Activated CD8-positive, alpha-beta memory T cell treated with anti-CD3 and anti-CD28 coated beads, Interleukin-2, amount 50 U/mL, for 24 hours (primary cell): ENCODE results near the gene GAL.
"Not testable (repeated sequence)": the region's sequence is repeated elsewhere in the genome, so short reads cannot be mapped to it uniquely, and the experiment has no call there.

Experiments
- DNase-seq: peaks from one replicate; pipeline ENCODE4 v3.0.0-alpha.2; 2020; ENCODE audit errors: extremely low read depth

GAL gene, protein sequence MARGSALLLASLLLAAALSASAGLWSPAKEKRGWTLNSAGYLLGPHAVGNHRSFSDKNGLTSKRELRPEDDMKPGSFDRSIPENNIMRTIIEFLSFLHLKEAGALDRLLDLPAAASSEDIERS

DNA sequence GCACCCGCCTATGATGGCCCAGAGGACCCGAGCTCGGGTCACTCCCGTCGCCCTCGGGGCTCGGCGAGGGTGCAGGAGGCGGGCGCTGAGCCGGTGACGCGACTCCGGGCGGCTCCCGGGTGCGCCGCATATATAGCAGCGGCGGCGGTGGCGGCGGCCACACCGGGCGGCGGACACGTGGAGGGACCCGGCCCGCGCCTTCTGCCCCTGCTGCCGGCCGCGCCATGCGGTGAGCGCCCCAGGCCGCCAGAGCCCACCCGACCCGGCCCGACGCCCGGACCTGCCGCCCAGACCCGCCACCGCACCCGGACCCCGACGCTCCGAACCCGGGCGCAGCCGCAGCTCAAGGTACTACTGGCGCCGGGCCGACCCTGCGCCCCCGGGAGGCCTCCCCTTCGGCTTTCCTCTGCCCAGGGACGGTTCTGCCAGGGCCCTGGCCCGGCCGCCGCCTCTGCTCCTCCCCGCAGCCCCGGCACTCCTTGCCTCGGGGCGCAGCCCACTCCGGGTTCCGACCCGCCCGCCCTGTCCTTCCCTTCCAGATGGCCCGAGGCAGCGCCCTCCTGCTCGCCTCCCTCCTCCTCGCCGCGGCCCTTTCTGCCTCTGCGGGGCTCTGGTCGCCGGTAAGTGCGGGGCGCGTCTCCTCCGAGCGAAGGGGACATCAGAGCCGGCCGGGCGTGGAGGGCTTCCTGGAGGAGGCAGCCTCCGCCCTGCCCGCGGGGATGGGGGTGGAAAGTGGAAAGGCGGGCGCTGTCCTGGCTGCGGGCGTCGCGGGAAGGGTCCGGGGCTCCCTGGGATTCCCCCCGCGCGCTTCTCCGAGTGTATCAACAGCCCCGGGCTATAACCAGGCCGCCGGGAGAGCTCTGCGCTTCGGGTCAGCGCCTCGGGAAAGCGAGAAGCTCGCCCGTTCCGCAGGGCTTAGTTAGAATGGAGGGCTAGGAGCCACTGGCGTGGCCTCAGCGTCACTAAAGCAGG lies at the start of gene GAL:
Gene GAL, plus strand, starts transcription at position 160 of the 972 bp plus-strand sequence. Its CDS starts 380 bp downstream, at position 540.
- DNase-seq, result no peak

DNA sequence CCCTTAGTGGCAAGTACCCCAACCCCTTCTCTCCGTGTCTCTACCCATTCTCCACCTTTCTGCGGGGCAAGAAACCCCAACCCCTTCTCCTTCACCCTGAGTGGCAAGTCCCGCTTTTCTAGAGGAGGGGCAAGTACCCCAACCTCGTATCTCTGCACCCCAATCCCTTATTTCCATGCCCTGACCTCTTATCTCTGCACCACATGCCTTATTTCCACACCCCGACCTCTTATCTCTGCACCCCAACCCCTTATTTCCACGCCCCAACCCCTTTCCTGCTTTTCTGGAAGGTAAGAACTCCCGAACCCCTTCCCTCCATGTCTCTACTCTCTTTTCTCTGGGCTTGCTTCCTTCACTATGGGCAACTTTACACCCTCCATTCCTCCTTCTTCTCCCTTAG lies 49.7 kb upstream of the GAL start:
- DNase-seq, result not testable (repeated sequence)

DNA sequence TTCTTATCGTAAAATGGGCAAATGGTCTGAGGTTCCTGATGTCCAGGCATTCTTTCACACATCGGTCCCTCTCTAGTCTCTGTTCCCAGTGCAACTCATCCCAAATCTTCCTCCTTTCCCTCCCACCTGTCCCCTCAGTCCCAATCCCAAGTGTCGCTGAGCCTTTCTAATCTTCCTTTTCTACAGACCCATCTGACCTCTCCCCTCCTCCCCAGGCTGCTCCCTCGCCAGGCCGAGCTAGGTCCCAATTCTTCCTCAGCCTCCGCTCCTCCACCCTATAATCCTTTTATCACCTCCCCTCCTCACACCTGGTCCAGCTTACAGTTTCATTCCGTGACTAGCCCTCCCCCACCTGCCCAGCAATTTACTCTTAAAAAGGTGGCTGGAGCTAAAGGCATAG lies 49.2 kb upstream of the GAL start:
- not testable (repeated sequence) for DNase-seq

DNA sequence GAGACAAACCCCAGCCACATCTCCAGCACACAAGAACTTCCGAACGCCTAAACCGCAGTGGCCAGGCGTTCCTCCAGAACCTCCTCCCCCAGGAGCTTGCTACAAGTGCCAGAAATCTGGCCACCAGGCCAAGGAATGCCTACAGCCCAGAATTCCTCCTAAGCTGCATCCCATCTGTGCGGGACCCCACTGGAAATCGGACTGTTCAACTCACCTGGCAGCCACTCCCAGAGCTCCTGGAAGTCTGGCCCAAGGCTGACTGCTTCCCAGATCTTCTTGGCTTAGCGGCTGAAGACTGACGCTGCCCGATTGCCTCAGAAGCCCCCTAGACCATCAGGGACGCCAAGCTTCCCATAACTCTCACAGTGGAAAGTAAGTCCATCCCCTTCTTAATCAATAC lies 48.5 kb upstream of the GAL start:
- not testable (repeated sequence) for DNase-seq

DNA sequence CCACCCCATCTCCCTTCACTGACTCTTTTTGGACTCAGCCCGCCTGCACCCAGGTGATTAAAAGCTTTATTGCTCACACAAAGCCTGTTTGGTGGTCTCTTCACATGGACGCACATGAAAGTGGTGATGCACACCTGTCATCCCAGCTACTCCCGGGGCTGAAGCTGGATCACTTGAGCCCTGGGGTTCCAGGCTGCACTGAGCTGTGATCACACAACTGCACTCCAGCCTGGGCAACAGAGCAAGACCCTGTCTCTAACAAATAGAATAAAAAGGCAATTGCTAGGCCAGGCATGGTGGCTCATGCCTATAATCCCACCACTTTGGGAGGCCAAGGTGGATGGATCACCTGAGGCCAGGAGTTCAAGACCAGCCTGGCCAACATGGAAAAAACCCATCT lies 45.0 kb upstream of the GAL start:
- not testable (repeated sequence) for DNase-seq

DNA sequence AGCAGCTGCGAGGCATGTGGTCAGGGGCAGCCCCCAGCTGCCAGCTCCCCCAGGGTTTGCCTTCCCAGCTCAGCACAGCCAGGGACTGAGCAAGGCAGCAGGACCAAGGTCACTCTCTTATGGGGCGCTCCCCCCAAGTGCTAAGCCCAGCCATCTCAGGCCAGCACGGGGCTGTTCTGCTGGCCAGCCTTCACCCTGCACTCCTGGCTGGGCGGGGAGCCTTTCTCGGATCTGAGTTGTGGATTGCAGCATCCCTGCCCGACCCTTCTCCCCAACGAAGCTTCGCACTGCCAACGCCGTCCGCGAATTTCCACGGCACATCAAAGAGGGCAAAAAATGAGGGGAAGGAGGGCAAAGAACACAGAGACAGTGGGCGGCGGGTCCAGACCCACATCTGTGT lies 42.5 kb upstream of the GAL start:
- no peak for DNase-seq

DNA sequence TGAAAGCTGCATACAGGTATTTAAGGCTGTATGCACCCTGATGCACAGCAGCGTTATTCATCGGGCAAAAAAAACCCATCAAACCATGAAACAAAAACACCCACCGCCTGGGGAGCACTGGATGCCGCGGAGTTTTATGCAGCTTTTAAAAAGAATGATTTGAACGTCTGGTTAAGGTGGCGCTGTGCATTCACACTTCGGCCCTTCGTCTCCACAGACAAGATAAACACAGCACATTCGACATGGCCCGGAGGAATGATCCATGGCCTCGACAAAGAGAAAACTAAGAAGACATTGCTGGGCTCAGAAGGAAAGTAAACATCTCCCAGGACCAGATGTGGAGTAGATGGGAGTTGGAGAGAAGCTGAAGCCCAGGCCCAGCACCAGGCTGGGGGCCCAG lies 40.8 kb upstream of the GAL start:
- DNase-seq, result no peak

DNA sequence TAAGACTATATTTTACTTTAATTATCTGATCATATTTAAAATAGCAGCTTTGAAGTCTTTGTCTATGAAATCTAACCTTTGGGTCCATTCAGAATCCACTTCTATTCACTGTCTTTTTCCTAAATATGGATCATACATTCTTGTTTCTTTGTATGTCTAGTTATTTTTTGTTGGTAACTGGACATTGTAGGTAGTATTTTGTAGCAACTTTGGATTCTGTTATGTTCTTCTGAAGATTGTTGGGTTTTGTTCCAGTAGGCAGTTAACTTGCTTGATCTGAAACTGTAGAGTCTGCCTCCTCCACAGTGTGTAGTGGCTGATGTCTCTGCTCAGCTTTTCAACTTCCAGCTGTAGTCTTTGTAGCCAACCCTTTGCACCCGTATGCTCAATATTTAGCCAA lies 37.5 kb upstream of the GAL start:
- no peak for DNase-seq

DNA sequence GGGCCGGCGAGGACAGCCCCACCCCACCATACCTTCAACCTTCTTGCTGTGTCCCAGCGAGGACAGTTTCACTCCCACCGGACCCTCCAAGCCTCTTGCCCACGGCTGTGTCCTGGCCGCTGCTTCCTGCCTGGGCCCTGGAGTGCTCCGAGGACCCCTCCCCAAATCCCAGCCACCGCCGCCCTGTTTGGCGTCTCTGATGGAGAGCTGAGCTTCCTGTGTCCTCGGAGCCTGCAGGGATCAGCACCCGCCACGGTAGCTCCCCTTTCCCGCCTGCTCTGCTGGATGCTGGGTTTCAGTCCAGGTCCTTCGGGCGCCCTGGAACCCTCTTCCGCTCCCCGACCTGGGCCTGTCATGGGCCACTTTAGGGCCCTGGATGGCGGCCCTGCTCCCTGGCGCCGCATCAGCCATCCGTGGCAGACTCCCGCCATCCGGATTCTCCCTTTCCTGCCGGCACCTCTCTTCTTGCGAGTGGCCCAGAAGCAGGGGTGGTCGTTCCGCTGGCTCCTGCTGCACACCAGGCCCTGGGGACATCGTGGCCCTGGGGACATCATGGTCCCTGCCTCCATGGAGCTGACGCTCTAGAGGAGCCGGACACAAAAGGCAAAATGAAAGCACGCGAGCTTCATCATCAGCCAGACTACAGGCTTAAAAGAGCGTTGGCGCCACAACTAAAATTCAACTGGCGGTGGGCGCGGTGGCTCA lies 34.3 kb upstream of the GAL start:
- no peak for DNase-seq

DNA sequence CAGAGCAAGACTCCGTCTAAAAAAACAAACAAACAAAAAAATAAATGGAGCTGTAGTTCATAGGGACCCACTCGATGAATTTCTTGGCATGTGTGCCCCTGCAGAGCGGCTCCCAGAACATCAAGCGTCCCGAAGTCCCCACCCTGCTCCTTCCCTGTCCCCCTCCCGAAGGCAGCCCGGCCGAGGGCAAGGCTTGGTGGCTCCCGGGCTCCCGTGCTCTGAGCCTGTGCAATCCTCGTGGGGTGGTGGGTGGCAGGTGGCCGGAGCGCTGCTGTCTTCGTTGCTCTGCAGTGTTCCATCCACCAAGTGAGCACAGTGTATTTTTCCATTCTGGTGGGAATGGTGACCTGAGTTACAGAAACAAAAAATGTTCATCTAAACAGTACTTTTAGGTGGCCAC lies 33.5 kb upstream of the GAL start:
- no peak for DNase-seq

DNA sequence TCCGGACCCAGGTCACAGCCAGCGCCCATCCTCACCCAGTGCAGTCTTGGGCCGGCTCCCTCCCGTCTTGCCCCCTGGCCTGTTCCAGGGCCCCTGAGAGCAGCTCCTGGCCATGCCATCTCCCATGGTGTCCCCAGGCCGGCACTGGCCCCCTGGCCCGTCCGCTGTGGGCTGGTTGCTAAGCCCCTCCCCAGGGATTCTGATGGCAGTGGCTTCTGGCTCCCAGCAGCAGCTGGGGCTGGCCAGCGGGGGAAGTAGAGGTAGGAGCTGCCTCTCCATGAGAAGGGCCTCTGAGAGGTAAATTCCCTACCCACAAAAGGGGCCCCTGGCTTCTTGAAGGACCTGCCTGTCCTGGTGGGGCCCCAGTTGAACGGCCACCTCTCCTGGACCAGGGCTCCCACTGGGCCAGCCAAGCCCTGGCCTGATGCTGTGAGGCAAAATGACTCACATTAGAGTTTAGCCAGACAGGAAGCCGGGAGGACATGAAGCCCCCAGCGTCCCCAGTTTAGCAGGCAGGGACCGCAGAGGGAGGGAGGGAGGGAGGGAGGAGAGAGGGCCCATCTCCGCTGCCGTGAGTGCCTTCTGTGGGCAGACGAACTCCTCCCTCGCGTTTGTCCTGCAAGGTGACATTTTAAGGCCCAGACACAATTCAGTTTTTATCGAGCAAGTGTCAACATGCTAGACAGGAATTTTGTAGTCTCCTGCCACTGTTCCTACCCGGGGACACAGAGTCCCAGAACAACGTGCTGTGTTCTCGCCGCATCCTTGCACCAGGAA lies 32.9 kb upstream of the GAL start:
- DNase-seq, result no peak

DNA sequence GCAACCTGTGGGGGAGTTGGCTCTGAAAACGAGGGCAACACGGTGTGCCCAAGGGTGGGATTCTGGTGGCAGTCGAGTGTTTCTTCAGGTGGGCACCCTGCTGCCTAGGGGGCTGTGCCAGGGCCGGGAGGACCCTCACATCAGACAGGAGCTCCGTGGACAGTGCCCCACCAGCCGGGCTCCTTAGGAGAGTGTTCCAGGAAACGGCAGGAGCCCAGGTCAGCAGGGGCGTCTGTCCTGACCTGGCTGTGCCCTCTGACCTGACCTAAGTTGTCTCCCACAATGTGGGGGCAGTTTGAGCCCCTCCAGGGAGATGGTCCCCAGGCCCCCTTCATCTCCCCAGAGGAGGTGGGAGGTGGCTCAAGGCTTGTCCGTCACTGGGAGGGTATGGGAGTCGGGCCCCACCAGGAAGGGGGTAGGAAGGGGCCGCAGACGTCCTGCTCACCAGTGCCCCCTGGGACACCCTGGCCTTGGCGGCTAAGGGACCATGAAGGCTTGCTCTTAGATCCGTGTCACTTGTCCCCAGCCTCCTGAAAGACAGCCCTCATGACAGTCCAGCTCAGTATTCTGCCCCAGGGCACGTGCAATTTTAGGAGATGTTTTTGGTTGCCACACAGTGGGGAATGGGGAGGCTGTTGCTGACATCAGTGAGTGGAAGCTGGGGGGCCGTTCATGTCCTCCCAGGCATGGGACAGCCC lies 32.2 kb upstream of the GAL start:
- DNase-seq, result no peak

DNA sequence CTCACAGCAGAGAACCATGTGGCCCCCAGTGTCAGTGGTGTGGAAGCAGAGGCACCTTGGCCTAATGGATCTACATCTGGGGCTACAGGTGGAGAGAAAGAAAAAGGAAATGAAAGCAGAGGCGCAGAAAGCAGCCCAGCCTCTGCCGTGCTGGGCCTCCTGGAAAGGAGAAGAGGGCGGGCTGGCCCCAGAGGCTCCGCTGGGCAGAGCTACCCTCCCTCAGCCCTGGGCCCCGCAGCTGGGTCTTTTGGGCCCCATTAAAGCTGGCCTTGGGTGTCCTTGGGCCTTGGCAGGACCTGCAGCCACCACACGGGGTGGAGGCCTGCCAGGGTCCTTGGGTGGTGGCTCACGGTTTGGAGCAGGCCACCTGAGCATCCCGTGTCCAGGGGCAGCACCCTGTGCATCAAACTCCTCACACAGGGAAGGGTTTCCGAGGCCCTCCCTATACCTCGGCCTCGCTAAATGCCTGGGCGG lies 31.6 kb upstream of the GAL start:
- DNase-seq, result no peak

DNA sequence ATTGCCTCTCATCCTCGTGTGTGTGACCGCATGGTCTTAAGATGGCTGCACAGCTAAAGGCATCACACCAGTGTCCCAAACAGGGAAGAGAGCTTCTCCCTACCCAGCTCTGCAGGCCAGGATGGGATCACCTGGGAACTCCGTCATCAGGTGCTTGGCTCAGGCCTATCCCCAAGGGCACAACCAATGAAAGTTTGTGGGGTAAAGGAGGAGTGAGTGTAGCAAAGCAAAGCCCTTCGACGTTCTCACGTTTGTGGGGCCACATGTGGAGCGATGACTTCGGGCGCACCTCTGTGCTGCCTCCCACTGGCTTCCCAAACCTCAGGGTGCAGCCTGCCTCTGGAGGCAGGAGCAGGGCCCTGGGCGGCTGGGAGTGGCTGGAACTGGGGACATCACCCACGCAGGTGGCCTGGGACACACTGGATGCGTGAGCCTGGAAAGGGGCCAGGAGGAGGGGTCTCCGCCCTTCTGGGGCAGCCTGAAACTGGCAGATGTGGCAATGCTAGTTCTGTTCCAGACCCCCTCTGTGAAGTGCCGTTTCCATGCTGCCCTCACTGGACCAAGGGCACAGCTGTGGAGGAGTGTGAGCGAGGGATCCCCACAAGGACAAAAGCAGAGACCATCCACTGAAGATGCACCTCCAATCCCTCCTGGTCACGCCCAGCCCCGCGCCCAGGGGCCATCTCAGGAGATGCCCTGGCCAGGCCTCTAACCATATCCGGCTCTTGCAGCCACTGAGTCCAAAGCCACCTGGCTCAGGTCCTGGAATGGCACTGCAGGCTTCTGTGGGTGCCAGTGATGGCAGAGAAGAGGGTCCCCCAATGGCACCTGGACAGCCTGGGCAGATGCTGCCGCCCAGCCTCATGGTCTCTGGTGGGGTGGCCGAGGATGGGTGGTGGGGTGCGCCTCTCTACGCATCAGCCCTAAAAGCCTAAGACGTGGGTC lies 30.6 kb upstream of the GAL start:
- DNase-seq, result no peak

DNA sequence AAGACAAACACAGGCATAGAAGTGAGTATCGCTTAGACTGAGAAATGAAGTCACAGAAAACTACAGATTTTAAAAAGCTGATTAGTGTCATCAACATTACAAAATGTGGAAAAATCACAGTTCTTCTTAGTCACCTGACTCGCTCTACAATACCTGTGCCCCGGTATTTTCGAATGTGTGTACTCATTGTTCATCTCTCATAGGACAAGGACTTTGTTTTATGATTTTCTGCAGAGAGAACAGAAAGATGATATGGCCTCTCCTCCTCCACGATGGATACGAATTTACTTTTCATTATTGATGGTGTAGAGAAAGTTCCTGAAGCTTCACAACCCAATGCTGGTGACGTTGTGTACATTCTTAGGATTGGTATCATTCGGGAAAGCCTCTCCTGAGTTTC lies 29.4 kb upstream of the GAL start:
- DNase-seq, result no peak

DNA sequence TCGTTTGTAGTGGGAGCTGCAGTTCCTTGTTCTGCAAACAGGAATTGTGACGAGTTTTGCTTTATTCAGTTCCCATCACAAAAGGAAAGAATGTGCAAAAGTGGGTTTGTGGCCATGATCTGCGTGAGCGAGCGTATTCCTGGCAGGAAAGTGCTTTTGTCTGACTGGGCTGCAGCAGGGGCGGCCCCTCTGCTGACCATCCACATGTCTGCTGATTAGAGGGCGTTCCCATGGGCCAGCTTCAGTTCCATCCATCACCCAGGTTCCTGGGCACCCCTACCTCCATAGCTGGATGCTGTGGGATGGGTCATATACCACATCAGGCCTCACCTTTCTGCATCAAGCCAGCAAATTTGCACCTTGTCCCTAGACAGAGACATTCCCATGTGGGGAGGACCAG lies 28.9 kb upstream of the GAL start:
- DNase-seq, result no peak

DNA sequence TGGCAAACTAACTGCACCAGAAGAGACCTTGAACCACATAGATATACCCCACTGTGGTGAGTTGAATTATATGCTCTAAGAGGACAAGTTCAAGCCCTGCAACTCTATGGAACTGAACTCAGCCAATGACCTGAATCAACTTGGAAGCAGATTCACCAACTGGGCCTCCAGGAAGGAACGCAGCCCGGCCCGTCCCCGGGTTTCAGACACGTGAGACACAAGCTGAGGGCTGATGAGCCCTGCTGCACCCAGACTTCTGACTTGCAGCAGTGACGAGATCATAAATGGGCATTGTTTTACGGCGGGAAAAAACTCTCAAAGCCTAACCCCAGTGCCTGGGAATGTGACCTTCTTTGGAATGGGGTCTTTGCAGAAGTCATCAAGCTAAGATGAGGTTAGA lies 28.5 kb upstream of the GAL start:
- no peak for DNase-seq

DNA sequence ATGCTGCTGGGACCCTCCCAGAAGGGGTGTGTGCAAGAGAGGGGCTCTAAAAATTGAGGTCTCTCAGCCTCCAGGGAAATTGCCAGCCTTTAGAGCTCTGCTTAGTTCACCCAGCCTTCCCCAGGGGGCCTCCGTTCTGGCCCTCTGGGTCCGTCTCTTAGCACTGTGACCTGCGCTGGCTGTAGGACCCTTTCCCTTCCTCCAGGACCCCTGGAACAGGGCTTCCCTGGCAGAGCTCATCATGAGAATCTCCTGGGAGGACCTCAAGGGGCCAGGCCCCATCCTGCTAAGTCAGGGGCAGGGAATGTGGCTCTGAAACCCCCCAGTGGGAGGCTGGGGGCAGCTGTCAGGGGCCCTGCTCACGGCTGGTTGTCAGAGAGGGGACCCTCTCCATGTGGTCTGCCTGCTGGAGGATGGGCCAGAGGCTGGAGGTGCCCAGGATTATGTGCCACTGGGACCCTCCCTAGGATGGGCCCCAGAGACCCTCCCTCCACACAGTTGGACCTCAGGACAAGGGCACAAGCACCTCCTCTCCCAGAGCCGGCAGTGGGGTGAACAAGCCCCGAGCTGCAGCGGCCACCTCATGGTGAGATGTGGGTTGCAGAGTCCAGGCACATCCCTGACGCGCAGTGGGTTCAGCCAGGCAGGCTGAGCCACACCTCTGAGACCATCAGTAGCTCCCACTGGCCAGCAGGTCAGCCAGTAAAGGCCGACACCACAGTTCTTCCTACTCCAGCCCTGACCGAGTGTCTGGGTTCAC lies 27.1 kb upstream of the GAL start:
- DNase-seq, result no peak

DNA sequence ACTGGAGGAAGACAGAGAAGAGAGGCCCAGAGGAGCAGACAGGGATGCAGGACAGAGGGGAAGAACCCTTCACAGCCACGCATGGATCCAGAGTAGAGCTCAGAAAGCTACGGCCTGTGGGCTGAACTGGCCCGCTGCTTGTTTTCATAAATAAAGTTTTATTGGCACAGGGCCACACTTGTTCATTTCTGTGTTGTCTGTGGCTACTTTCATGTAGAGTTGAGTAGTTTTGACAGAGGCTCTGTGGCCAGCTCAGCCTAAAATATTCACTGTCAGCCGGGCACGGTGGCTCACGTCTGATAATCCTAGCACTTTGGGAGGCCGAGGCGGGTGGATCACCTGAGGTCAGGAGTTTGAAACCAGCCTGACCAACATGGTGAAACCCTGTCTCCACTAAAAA lies 26.2 kb upstream of the GAL start:
- no peak for DNase-seq
